ENCODE measurements around the gene UBE2L5. TPM values are rescaled to one million over a fixed set of nuclear protein-coding genes. Genes with fewer than 3 reads are reported as not detected.
"Not testable (repeated sequence)": the region's sequence is repeated elsewhere in the genome, so short reads cannot be mapped to it uniquely, and the experiment has no call there.

UBE2L5 gene
- total RNA-seq, 2 donors from 2014 or later, result not detected

DNA sequence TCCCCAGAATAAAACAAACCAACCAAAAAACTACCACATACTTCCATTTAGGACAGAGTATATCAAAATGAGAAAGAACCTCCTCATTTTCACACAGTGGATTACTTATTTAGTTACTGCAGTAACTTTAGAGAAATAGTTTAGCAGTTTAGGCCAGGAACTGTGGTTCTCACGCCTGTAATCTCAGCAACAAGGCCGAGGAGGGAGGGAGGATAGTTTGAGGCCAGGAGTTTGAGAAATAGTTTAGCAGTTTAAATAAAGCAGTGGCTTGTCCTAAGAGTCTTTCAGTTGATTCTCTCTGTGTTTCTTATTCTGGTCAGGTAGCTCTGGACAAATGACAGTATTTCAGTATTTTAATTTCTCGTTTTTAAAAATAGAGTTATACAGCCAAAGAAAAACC lies 34.0 kb downstream of the UBE2L5 start:
- Mint-ChIP-seq H3K27ac (no peak overlapping the region), H3K9me3 (no peaks in the 10 kb centered on the region), H3K36me3 (ENCODE audit: insufficient read depth in 2 of 2) (peaks cover 4 to 13% of the 10 kb centered on the region in 2 donors), H3K27me3 (ENCODE audit: low read depth) (no peaks in the 10 kb centered on the region), H3K4me3 (no peak overlapping the region), H3K4me1 (ENCODE audit: low read depth) (peaks cover 27% of the 10 kb centered on the region)
- DNase-seq, result no peak
- ATAC-seq (replicated peaks in 1 of 2), result no peak

- Mint-ChIP-seq H3K9me3 (no peaks in the 10 kb centered on the region), H3K4me1 (ENCODE audit: low read depth) (peaks cover 37% of the 10 kb centered on the region), H3K36me3 (ENCODE audit: insufficient read depth in 2 of 2) (peaks cover 9 to 20% of the 10 kb centered on the region in 2 donors), H3K27me3 (ENCODE audit: low read depth) (no peaks in the 10 kb centered on the region), H3K27ac (no peak overlapping the region), H3K4me3 (no peak overlapping the region)
- peak in 1 of 2 donors; percentile 8 for ATAC-seq (replicated peaks in 1 of 2)
- DNase-seq, result no peak
Measured at GRCh38 chr13:30457306-30457891, 35.1 kb downstream of the UBE2L5 start.

DNA sequence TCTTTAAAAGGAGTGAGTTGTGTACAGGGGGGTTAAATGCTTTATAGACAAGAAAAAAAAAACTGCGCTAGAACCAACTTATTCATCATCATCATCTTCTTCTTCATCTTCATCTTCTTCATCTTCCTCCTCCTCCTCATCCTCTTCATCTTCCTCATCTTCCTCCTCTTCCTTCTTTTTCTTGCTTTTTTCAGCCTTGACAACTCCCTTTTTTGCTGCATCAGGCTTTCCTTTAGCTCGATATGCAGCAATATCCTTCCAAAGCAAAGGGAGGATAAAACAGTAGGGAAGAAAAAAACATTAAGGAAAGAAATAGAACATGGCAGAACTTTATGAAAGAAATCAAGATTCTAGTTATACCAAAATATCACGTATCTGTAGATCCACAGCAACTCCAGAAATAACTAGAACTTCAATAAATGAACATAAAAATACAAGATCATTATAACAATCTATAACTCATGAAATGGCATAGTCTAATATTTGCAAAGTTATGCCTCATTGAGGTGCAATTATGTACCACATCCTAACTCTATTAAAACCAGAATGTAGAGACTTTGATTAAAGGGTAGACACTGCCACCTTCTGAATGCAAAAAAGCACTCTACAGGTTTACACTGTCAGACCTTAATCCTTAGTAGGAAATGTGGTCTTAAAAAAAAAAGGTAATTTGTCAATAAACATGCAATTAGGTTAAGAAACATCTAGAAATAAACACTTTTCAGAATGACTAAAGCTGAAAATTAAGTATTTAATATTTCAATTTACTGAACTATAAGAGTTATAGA lies 39.2 kb downstream of the UBE2L5 start:
- peaks cover 16 to 36% of the 10 kb centered on the region in 2 donors for H3K36me3 Mint-ChIP-seq (ENCODE audit: insufficient read depth in 2 of 2)
- H3K4me3 Mint-ChIP-seq, result peak overlapping the region; percentile 32 to 61
- ATAC-seq (replicated peaks in 1 of 2); H3K9me3 Mint-ChIP-seq; DNase-seq; H3K27me3 Mint-ChIP-seq (ENCODE audit: low read depth): not testable (repeated sequence)
- H3K4me1 Mint-ChIP-seq (ENCODE audit: low read depth), result peaks cover 51% of the 10 kb centered on the region
- peak overlapping the region; percentile 97 for H3K27ac Mint-ChIP-seq

DNA sequence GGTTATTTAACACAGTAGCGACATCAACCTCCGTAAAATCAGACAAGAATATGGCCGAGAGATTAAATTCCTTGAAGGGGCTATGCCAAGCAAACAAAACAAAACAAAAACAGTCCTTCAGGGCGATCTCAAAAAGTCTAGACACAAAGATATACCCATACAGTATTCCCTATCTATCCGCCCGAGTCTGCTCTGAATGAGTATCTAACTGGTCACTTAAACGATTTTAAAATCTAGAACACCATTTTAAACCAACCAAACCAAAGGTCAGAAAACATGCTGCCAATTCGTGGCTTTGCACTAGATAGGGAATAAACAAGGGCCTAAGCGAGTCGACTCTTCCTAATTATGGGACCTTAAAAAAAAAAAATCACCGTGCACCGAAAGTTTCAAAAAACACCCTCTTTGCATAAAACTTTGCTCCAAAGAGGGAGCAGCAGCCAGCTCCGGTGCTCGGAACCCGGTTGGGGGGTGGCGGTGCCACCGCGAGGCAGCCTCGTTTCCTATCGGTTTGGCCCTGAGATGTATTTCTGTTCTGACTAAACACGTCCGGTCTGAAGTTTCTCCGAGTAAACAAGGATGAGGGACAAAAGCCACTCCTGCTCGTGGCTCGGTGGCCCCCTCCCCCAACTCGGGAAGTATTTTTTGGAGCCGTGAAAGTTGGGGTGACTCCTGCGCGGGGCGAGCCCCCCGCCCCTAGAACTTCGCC lies 41.6 kb downstream of the UBE2L5 start:
- Mint-ChIP-seq H3K4me3 (peak overlapping the region; percentile 81 to 93), H3K4me1 (ENCODE audit: low read depth) (peaks cover 57% of the 10 kb centered on the region), H3K27ac (peak overlapping the region; percentile 78), H3K27me3 (ENCODE audit: low read depth) (no peaks in the 10 kb centered on the region), H3K9me3 (no peaks in the 10 kb centered on the region), H3K36me3 (ENCODE audit: insufficient read depth in 2 of 2) (peaks cover 16 to 33% of the 10 kb centered on the region in 2 donors)
- ATAC-seq (replicated peaks in 1 of 2) (peak; percentile 44 to 50), DNase-seq (peak; percentile 84 to 85)

GRCh38 chr13:30464496-30465342 lies 42.4 kb downstream of the UBE2L5 start:
- ATAC-seq (replicated peaks in 1 of 2) (peak; percentile 45 to 59), DNase-seq (peak; percentile 80 to 84)
- Mint-ChIP-seq H3K27ac (peak overlapping the region; percentile 83), H3K9me3 (no peaks in the 10 kb centered on the region), H3K4me3 (peak overlapping the region; percentile 81 to 93), H3K27me3 (ENCODE audit: low read depth) (no peaks in the 10 kb centered on the region), H3K36me3 (ENCODE audit: insufficient read depth in 2 of 2) (peaks cover 13 to 26% of the 10 kb centered on the region in 2 donors), H3K4me1 (ENCODE audit: low read depth) (peaks cover 49% of the 10 kb centered on the region)

DNA sequence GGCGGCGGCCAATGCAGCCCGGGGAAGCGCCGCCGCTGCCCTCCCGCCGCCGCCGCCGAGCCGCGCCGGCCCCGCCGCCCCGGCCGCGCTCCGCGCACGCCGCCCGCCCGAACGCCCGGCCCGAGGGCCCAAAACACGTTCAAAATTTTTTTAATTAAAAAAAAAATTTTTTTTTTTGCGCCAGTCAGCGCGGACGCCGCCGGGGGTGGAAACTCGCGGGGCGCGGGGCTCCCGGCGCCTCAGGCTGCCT lies 43.0 kb downstream of the UBE2L5 start:
- no peak overlapping the region for H3K27ac Mint-ChIP-seq
- DNase-seq (peak in 1 of 2 donors; percentile 14), ATAC-seq (replicated peaks in 1 of 2) (no peak)
- H3K4me1 Mint-ChIP-seq (ENCODE audit: low read depth), result peaks cover 47% of the 10 kb centered on the region
- no peak overlapping the region for H3K4me3 Mint-ChIP-seq
- H3K9me3 Mint-ChIP-seq, result no peaks in the 10 kb centered on the region
- H3K27me3 Mint-ChIP-seq (ENCODE audit: low read depth), result no peaks in the 10 kb centered on the region
- peaks cover 13 to 25% of the 10 kb centered on the region in 2 donors for H3K36me3 Mint-ChIP-seq (ENCODE audit: insufficient read depth in 2 of 2)

DNA sequence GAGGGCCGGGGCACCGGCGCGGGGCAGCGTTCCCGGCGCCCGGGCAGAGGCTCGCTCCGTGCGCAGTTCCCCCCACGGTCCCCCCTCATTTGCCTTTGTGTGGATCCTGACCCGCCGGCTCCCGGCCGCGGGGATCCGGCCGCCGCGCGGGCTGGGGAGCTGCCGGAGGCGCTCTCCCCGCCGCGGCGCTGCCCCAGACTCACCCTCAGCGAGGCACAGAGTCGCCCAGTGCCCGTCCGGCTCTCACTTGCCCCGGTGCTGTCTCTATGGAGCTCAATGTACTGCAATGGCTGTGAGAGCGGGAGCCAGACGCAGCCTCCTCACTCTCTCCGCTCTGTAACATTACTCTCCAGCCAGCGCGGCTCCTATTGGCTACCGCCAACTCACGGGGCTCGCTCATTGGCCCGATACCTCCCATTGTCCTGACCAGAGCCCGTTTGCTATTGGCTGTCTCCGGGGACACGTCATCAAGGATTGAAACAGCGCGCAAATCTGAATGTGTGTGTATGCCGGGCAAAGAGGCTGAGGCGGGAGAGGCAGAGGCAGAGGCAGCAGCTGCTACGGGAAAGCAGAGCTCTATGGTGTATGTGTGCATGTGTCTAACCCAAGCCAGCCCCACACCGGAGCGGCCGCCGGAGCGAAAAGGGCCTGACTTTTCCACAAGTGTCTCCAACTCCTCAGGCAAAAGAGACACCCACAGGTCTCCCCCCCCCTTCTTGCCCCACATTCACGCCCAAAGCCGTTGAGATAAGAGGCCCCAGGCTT lies 43.5 kb downstream of the UBE2L5 start, which contains the start of gene HMGB1:
Gene HMGB1, minus strand, starts transcription at position 344 of the 765 bp plus-strand sequence. CDS start 2,256 bp downstream, outside the sequence.
- peak within 1 kb of the TSS; percentile 98 for H3K27ac Mint-ChIP-seq
- H3K4me3 Mint-ChIP-seq, result peak within 1 kb of the TSS; percentile 94 to 96
- H3K36me3 Mint-ChIP-seq (ENCODE audit: insufficient read depth in 2 of 2), result peaks cover 13 to 25% of the 10 kb centered on the region in 2 donors
- peak; percentile 88 to 92 for ATAC-seq (replicated peaks in 1 of 2)
- peak; percentile 95 to 98 for DNase-seq
- peaks cover 47% of the 10 kb centered on the region for H3K4me1 Mint-ChIP-seq (ENCODE audit: low read depth)
- no peaks in the 10 kb centered on the region for H3K27me3 Mint-ChIP-seq (ENCODE audit: low read depth)
- H3K9me3 Mint-ChIP-seq, result no peaks in the 10 kb centered on the region

DNA sequence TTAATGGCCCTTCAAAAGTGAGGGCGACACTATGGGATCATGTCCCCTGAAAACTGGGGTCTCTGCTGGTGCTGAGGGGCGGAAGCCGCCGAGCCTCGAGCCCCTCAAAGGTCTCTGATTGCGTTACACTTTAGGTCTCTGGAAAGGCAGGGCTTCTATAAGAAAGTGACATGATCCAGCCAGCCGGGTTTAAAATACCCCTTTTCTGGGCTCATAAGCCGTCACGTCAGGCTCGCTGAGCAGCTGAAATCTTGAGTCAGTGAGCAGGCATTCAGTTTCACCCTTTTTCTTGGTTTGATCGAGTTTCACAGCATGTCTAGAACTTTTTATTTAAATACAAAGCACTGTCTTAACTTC lies 44.0 kb downstream of the UBE2L5 start:
- peaks cover 12 to 22% of the 10 kb centered on the region in 2 donors for H3K36me3 Mint-ChIP-seq (ENCODE audit: insufficient read depth in 2 of 2)
- DNase-seq (peak; percentile 36 to 38), ATAC-seq (replicated peaks in 1 of 2) (no peak)
- H3K27ac Mint-ChIP-seq, result peak overlapping the region; percentile 98
- no peaks in the 10 kb centered on the region for H3K9me3 Mint-ChIP-seq
- H3K4me1 Mint-ChIP-seq (ENCODE audit: low read depth), result peaks cover 44% of the 10 kb centered on the region
- H3K27me3 Mint-ChIP-seq (ENCODE audit: low read depth), result no peaks in the 10 kb centered on the region
- H3K4me3 Mint-ChIP-seq, result peak overlapping the region; percentile 94 to 96

DNA sequence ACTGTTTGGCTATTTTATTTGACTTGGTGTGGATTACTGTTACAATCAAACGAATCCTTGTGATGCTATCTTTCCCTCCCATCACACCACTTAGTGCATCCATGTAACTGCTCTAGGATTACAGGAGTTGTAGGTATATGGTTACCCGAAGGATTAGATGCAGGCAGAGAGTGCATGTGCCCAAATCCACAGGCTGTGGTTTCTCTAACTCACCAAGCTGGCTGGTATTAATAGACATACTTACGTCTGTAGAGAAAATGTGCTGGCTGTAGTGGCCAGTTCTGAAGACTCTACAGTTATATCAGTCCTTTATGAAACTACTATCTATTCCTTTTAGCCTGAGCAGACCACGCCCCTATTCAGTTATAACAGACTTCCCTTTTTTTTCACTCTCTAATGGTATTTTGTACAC lies 44.6 kb downstream of the UBE2L5 start:
- DNase-seq (no peak), ATAC-seq (replicated peaks in 1 of 2) (no peak)
- peak overlapping the region; percentile 98 for H3K27ac Mint-ChIP-seq

DNA sequence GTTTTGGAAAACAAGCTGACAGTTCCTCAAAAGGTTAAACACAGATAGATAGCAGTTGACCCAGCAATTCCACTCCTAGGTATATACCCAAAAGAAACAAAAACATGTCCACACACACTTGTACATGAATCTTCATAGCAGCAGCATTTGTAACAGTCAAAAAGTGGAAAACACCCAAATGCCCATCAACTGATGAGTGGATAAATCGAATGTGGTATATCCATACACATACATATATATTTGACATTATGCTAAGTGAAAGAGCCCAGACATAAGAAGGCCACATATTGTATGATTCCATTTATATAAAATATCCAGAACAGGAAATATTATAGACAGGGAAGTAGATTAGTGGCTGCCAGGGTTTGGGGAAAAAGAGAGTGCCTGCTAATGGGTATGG lies 51.4 kb downstream of the UBE2L5 start:
- Mint-ChIP-seq H3K4me3 (no peak overlapping the region), H3K27ac (no peak overlapping the region), H3K9me3 (no peaks in the 10 kb centered on the region), H3K4me1 (ENCODE audit: low read depth) (peaks cover 2% of the 10 kb centered on the region), H3K27me3 (ENCODE audit: low read depth) (no peaks in the 10 kb centered on the region), H3K36me3 (ENCODE audit: insufficient read depth in 2 of 2) (no peaks in the 10 kb centered on the region)
- no peak for ATAC-seq (replicated peaks in 1 of 2)
- no peak for DNase-seq

More for the DNA sequence above, 44.6 kb downstream of the UBE2L5 start:
- Mint-ChIP-seq H3K9me3 (no peaks in the 10 kb centered on the region), H3K27me3 (ENCODE audit: low read depth) (no peaks in the 10 kb centered on the region), H3K36me3 (ENCODE audit: insufficient read depth in 2 of 2) (peaks cover 10 to 19% of the 10 kb centered on the region in 2 donors), H3K4me3 (peak overlapping the region; percentile 94 to 96), H3K4me1 (ENCODE audit: low read depth) (peaks cover 40% of the 10 kb centered on the region)

- Mint-ChIP-seq H3K36me3 (ENCODE audit: insufficient read depth in 2 of 2) (no peaks in the 10 kb centered on the region), H3K9me3 (no peaks in the 10 kb centered on the region), H3K4me1 (ENCODE audit: low read depth) (no peaks in the 10 kb centered on the region), H3K4me3 (no peak overlapping the region), H3K27ac (no peak overlapping the region), H3K27me3 (ENCODE audit: low read depth) (no peaks in the 10 kb centered on the region)
- no peak for ATAC-seq (replicated peaks in 1 of 2)
- DNase-seq, result no peak
Measured at GRCh38 chr13:30477346-30478195, 55.3 kb downstream of the UBE2L5 start.

Data from activated T-cell treated with anti-CD3 and anti-CD28 coated beads, Interleukin-2, amount 50 U/mL, for 72 hours (primary cell).